ENCODE measurements around the gene GGCT.

Gene GGCT

GRCh38 chr7:30521532-30521931 lies 16.9 kb upstream of the GGCT start:
- peak; percentile 61 for DNase-seq (ENCODE audit: low read depth)
- TF ChIP-seq CTCF (conservative IDR thresholded peaks at IDR 0.05; ENCODE audit: control insufficient read depth, insufficient read depth, low read depth, low read length) = no peak
- H3K4me3 ChIP-seq (ENCODE audit: control insufficient read depth, low read depth, low read length) = no peak overlapping the region

DNA sequence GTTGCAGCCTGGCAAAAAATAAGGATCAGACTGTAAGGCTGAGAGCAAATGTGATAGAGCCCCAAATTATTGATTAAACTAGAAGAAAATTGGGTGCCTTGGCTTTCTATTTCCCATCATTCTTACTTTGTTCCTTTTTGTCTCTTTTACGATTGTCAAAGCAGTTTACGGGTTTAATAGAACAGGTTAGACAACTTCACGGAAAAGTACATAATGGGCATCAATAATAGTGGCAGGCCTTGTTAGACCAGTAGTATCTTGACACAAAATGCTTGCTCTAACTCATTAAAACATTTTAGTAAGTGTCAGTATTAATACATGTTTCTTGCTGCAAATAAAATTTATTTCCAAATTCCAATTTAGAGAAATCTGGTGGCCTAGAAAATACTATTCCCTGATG lies 14.5 kb upstream of the GGCT start:
- TF ChIP-seq CTCF (conservative IDR thresholded peaks at IDR 0.05; ENCODE audit: control insufficient read depth, insufficient read depth, low read depth, low read length) = no peak
- DNase-seq (ENCODE audit: low read depth) = no peak
- no peak overlapping the region for H3K4me3 ChIP-seq (ENCODE audit: control insufficient read depth, low read depth, low read length)

- no peak for DNase-seq (ENCODE audit: low read depth)
- no peak overlapping the region for H3K4me3 ChIP-seq (ENCODE audit: control insufficient read depth, low read depth, low read length)
- TF ChIP-seq CTCF (conservative IDR thresholded peaks at IDR 0.05; ENCODE audit: control insufficient read depth, insufficient read depth, low read depth, low read length) = no peak
These were observed 11.1 kb upstream of the GGCT start for GRCh38 chr7:30515761-30516160.

GRCh38 chr7:30514776-30515175 lies 10.1 kb upstream of the GGCT start:
- H3K4me3 ChIP-seq (ENCODE audit: control insufficient read depth, low read depth, low read length) = no peak overlapping the region
- no peak for TF ChIP-seq CTCF (conservative IDR thresholded peaks at IDR 0.05; ENCODE audit: control insufficient read depth, insufficient read depth, low read depth, low read length)
- no peak for DNase-seq (ENCODE audit: low read depth)

GRCh38 chr7:30514177-30514576 lies 9.5 kb upstream of the GGCT start:
- no peak for TF ChIP-seq CTCF (conservative IDR thresholded peaks at IDR 0.05; ENCODE audit: control insufficient read depth, insufficient read depth, low read depth, low read length)
- no peak overlapping the region for H3K4me3 ChIP-seq (ENCODE audit: control insufficient read depth, low read depth, low read length)
- DNase-seq (ENCODE audit: low read depth) = no peak

DNA sequence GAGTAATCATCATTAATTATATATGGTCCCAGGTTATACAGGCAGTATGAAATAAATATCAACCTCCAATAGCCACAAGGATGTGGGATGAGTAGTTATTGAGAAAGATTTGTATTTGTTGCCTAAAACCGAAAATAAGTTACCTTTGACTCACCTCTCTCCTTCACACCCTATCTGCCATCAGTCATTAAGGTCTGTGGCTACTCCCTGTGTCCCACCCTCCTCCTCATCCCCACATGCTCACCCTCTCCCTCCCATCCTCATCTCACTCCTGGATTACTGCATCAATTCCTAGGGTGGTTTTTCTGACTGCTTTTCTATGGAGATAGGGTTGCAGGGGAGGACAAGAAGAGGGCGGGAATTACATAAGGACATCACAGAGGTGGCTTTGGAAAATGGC lies 9.1 kb upstream of the GGCT start:
- no peak for TF ChIP-seq CTCF (conservative IDR thresholded peaks at IDR 0.05; ENCODE audit: control insufficient read depth, insufficient read depth, low read depth, low read length)
- DNase-seq (ENCODE audit: low read depth) = no peak
- no peak overlapping the region for H3K4me3 ChIP-seq (ENCODE audit: control insufficient read depth, low read depth, low read length)

GRCh38 chr7:30511973-30512662 lies 7.5 kb upstream of the GGCT start:
- H3K4me3 ChIP-seq (ENCODE audit: control insufficient read depth, low read depth, low read length) = no peak overlapping the region
- no peak for TF ChIP-seq CTCF (conservative IDR thresholded peaks at IDR 0.05; ENCODE audit: control insufficient read depth, insufficient read depth, low read depth, low read length)
- no peak for DNase-seq (ENCODE audit: low read depth)

Measured in fibroblast of mammary gland (primary cell).